ENCODE measurements around the gene CACNB1. TPM values are rescaled to one million over a fixed set of nuclear protein-coding genes. Genes with fewer than 3 reads are reported as not detected.

Gene CACNB1
- total RNA-seq (2014; rRNA removed; shearing (Covaris generic); ENCODE audit: low replicate concordance): 9.1 and 13.6 TPM in 2 replicates

- peak; percentile 94 for DNase-seq
- peak within 1 kb of the TSS; percentile 77 for H3K4me3 ChIP-seq (ENCODE audit: low read length)
- H3K9me2 ChIP-seq (replicated peaks; ENCODE audit: insufficient read depth, low read length): no peaks in the 10 kb centered on the region
- peak within 1 kb of the TSS; percentile 88 for H3K27ac ChIP-seq (ENCODE audit: low read length)
- no peaks in the 10 kb centered on the region for H3K27me3 ChIP-seq (ENCODE audit: low read length)
- H3K4me2 ChIP-seq (ENCODE audit: low read depth, low read length, poor library complexity, severe bottlenecking): peak within 1 kb of the TSS; percentile 97
- H3K79me2 ChIP-seq (ENCODE audit: low read length): peaks cover 65% of the 10 kb centered on the region
- H3K4me1 ChIP-seq (ENCODE audit: low read length): peaks cover 70% of the 10 kb centered on the region
- peaks cover 19% of the 10 kb centered on the region for H4K20me1 ChIP-seq (ENCODE audit: insufficient read depth, low read depth, low read length)
- 0 out of 2 replicates have a peak within 1 kb of the TSS, but pooled peaks have one; percentile 18 for H2AFZ ChIP-seq (ENCODE audit: low read length)
- H3K9ac ChIP-seq (ENCODE audit: low read length): peak within 1 kb of the TSS; percentile 90
- no peaks in the 10 kb centered on the region for H3K9me3 ChIP-seq (ENCODE audit: low read length)
- H3K36me3 ChIP-seq (ENCODE audit: insufficient read depth, low read length): peaks cover 22% of the 10 kb centered on the region
Measured at GRCh38 chr17:39197380-39198185, at the start of gene CACNB1. TSS of gene CACNB1 (minus strand) at chr17:39197669. CDS start at chr17:39197495, 174 bp downstream.

- no peaks in the 10 kb centered on the region for H3K27me3 ChIP-seq (ENCODE audit: low read length)
- no peaks in the 10 kb centered on the region for H4K20me1 ChIP-seq (ENCODE audit: insufficient read depth, low read depth, low read length)
- no peaks in the 10 kb centered on the region for H3K9me3 ChIP-seq (ENCODE audit: low read length)
- DNase-seq: no peak
- no peak overlapping the region for H2AFZ ChIP-seq (ENCODE audit: low read length)
- H3K79me2 ChIP-seq (ENCODE audit: low read length): no peaks in the 10 kb centered on the region
- H3K9me2 ChIP-seq (replicated peaks; ENCODE audit: insufficient read depth, low read length): no peaks in the 10 kb centered on the region
- H3K4me1 ChIP-seq (ENCODE audit: low read length): peaks cover 21% of the 10 kb centered on the region
- no peak overlapping the region for H3K4me2 ChIP-seq (ENCODE audit: low read depth, low read length, poor library complexity, severe bottlenecking)
- H3K36me3 ChIP-seq (ENCODE audit: insufficient read depth, low read length): no peaks in the 10 kb centered on the region
- H3K4me3 ChIP-seq (ENCODE audit: low read length): no peak overlapping the region
- no peak overlapping the region for H3K9ac ChIP-seq (ENCODE audit: low read length)
- H3K27ac ChIP-seq (ENCODE audit: low read length): no peak overlapping the region
Measured at GRCh38 chr17:39246274-39246673, 48.8 kb upstream of the CACNB1 start.

GRCh38 chr17:39244600-39245570 is 47.4 kb upstream of the CACNB1 start:
- peak; percentile 95 for DNase-seq
- peaks cover 22% of the 10 kb centered on the region for H3K4me1 ChIP-seq (ENCODE audit: low read length)
- no peaks in the 10 kb centered on the region for H3K9me2 ChIP-seq (replicated peaks; ENCODE audit: insufficient read depth, low read length)
- peak overlapping the region; percentile 48 for H3K9ac ChIP-seq (ENCODE audit: low read length)
- peak overlapping the region; percentile 31; the same call in 1 of the 2 replicates for H3K4me3 ChIP-seq (ENCODE audit: low read length)
- H3K4me2 ChIP-seq (ENCODE audit: low read depth, low read length, poor library complexity, severe bottlenecking): peak overlapping the region; percentile 55
- no peaks in the 10 kb centered on the region for H3K36me3 ChIP-seq (ENCODE audit: insufficient read depth, low read length)
- H2AFZ ChIP-seq (ENCODE audit: low read length): no peak overlapping the region; the same call in 1 of the 2 replicates
- H3K27me3 ChIP-seq (ENCODE audit: low read length): no peaks in the 10 kb centered on the region
- H3K79me2 ChIP-seq (ENCODE audit: low read length): no peaks in the 10 kb centered on the region
- no peak overlapping the region for H3K27ac ChIP-seq (ENCODE audit: low read length)
- no peaks in the 10 kb centered on the region for H4K20me1 ChIP-seq (ENCODE audit: insufficient read depth, low read depth, low read length)
- no peaks in the 10 kb centered on the region for H3K9me3 ChIP-seq (ENCODE audit: low read length)

- peak overlapping the region; percentile 55 for H3K4me2 ChIP-seq (ENCODE audit: low read depth, low read length, poor library complexity, severe bottlenecking)
- H2AFZ ChIP-seq (ENCODE audit: low read length): no peak overlapping the region; the same call in 1 of the 2 replicates
Measured at GRCh38 chr17:39244016-39244599, 46.6 kb upstream of the CACNB1 start.

GRCh38 chr17:39243155-39243554 is 45.7 kb upstream of the CACNB1 start:
- Histone ChIP-seq H3K27ac (ENCODE audit: low read length) (no peak overlapping the region), H3K27me3 (ENCODE audit: low read length) (no peaks in the 10 kb centered on the region), H3K9me3 (ENCODE audit: low read length) (no peaks in the 10 kb centered on the region), H3K79me2 (ENCODE audit: low read length) (no peaks in the 10 kb centered on the region), H3K4me2 (ENCODE audit: low read depth, low read length, poor library complexity, severe bottlenecking) (no peak overlapping the region), H3K36me3 (ENCODE audit: insufficient read depth, low read length) (no peaks in the 10 kb centered on the region), H2AFZ (ENCODE audit: low read length) (no peak overlapping the region), H3K9me2 (replicated peaks; ENCODE audit: insufficient read depth, low read length) (no peaks in the 10 kb centered on the region), H4K20me1 (ENCODE audit: insufficient read depth, low read depth, low read length) (no peaks in the 10 kb centered on the region), H3K9ac (ENCODE audit: low read length) (no peak overlapping the region), H3K4me1 (ENCODE audit: low read length) (peaks cover 33% of the 10 kb centered on the region), H3K4me3 (ENCODE audit: low read length) (no peak overlapping the region)
- no peak for DNase-seq

More at GRCh38 chr17:39244016-39244599, 46.6 kb upstream of the CACNB1 start:
- Histone ChIP-seq H3K27me3 (ENCODE audit: low read length) (no peaks in the 10 kb centered on the region), H3K27ac (ENCODE audit: low read length) (no peak overlapping the region), H3K9me3 (ENCODE audit: low read length) (no peaks in the 10 kb centered on the region), H3K36me3 (ENCODE audit: insufficient read depth, low read length) (no peaks in the 10 kb centered on the region), H3K4me1 (ENCODE audit: low read length) (peaks cover 27% of the 10 kb centered on the region), H3K9ac (ENCODE audit: low read length) (peak overlapping the region; percentile 48), H3K4me3 (ENCODE audit: low read length) (peak overlapping the region; percentile 31; the same call in 1 of the 2 replicates), H3K79me2 (ENCODE audit: low read length) (no peaks in the 10 kb centered on the region), H4K20me1 (ENCODE audit: insufficient read depth, low read depth, low read length) (no peaks in the 10 kb centered on the region), H3K9me2 (replicated peaks; ENCODE audit: insufficient read depth, low read length) (no peaks in the 10 kb centered on the region)
- peak; percentile 78 for DNase-seq

GRCh38 chr17:39240631-39241030 is 43.2 kb upstream of the CACNB1 start:
- Histone ChIP-seq H3K9me3 (ENCODE audit: low read length) (no peaks in the 10 kb centered on the region), H2AFZ (ENCODE audit: low read length) (no peak overlapping the region), H3K27ac (ENCODE audit: low read length) (no peak overlapping the region), H3K79me2 (ENCODE audit: low read length) (no peaks in the 10 kb centered on the region), H3K36me3 (ENCODE audit: insufficient read depth, low read length) (no peaks in the 10 kb centered on the region), H3K9me2 (replicated peaks; ENCODE audit: insufficient read depth, low read length) (no peaks in the 10 kb centered on the region), H3K4me3 (ENCODE audit: low read length) (no peak overlapping the region), H4K20me1 (ENCODE audit: insufficient read depth, low read depth, low read length) (no peaks in the 10 kb centered on the region), H3K9ac (ENCODE audit: low read length) (no peak overlapping the region), H3K27me3 (ENCODE audit: low read length) (no peaks in the 10 kb centered on the region), H3K4me1 (ENCODE audit: low read length) (peaks cover 36% of the 10 kb centered on the region), H3K4me2 (ENCODE audit: low read depth, low read length, poor library complexity, severe bottlenecking) (no peak overlapping the region)
- no peak for DNase-seq

GRCh38 chr17:39239640-39240314 is 42.3 kb upstream of the CACNB1 start:
- no peaks in the 10 kb centered on the region for H4K20me1 ChIP-seq (ENCODE audit: insufficient read depth, low read depth, low read length)
- no peaks in the 10 kb centered on the region for H3K79me2 ChIP-seq (ENCODE audit: low read length)
- no peak overlapping the region for H3K4me3 ChIP-seq (ENCODE audit: low read length)
- no peak overlapping the region for H2AFZ ChIP-seq (ENCODE audit: low read length)
- peaks cover 35% of the 10 kb centered on the region for H3K4me1 ChIP-seq (ENCODE audit: low read length)
- H3K4me2 ChIP-seq (ENCODE audit: low read depth, low read length, poor library complexity, severe bottlenecking): peak overlapping the region; percentile 39
- no peak overlapping the region for H3K27ac ChIP-seq (ENCODE audit: low read length)
- H3K9ac ChIP-seq (ENCODE audit: low read length): 0 out of 2 replicates have a peak overlapping the region, but pooled peaks have one; percentile 17
- no peaks in the 10 kb centered on the region for H3K27me3 ChIP-seq (ENCODE audit: low read length)
- no peaks in the 10 kb centered on the region for H3K9me3 ChIP-seq (ENCODE audit: low read length)
- peak; percentile 90 for DNase-seq
- no peaks in the 10 kb centered on the region for H3K9me2 ChIP-seq (replicated peaks; ENCODE audit: insufficient read depth, low read length)
- H3K36me3 ChIP-seq (ENCODE audit: insufficient read depth, low read length): no peaks in the 10 kb centered on the region

Measured in Karpas-422 (cell line).